Measurements from ENCODE around the gene E2F1.

Gene E2F1

DNA sequence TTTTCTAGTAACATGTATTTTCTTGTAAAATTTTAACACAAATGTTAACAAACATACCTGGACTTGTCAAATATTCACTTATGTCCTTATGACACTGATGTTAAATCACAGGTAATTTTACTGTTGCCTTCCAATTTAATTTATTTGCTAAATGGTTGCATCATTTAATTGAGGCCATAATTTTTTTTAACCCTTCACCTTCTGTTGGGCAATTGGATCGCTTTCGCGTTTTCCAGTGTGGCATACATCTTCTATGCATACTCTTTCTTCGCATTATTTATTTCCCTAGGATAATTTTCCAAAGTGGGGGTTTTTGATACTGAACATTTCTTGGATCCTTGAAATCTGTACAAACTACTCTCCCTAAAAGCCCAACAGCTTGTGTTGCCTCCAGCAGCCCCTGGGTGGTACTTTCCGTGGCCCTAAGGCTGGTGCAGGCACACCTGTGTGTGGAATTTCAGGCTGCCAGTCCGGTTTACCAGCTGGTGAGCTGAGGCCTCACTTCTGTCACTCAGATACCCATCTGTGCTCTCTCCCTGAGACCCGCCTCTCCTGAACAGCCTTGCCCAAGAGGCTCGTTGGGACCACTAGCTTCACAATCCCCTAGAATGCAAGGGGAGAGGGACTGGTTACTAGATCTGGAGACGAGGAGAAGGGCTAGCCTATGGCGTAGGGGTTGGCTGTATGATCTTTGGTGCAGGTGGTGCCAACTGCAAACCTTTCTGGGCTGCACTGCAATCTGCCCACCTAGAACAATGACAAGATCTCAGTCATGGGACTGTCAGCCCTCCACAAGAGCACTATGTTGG lies 35.2 kb downstream of the E2F1 start:
- H4K8ac ChIP-seq (ENCODE audit: low read length): no peak overlapping the region
- no peak overlapping the region for H4K91ac ChIP-seq (ENCODE audit: low read length)
- H3K4me3 ChIP-seq (ENCODE audit: insufficient read depth in 1 of 2, low read depth in 1 of 2, low read length in 2 of 2): no peak overlapping the region
- no peak overlapping the region for H3K27ac ChIP-seq (ENCODE audit: low read length, poor library complexity, severe bottlenecking)
- H3K4ac ChIP-seq (ENCODE audit: low read depth in 1 of 2, low read length in 2 of 2): no peak overlapping the region
- no peak overlapping the region for H3K18ac ChIP-seq (ENCODE audit: low read depth in 1 of 2, low read length in 2 of 2)
- H3K9me3 ChIP-seq (ENCODE audit: control insufficient read depth, low read length): no peaks in the 10 kb centered on the region
- H2BK12ac ChIP-seq (ENCODE audit: low read length in 2 of 2): no peak overlapping the region
- no peak overlapping the region for H3K9ac ChIP-seq (ENCODE audit: low read length)
- peaks cover 0 to 3% of the 10 kb centered on the region in 2 experiments for H3K27me3 ChIP-seq (ENCODE audit: control insufficient read depth in 1 of 2, insufficient read depth in 1 of 2, low read length in 2 of 2)
- peak overlapping the region in 1 of 2 experiments; percentile 79 for H3K23ac ChIP-seq (ENCODE audit: low read length in 2 of 2)
- H3K79me1 ChIP-seq (replicated peaks; ENCODE audit: low read length, poor library complexity, severe bottlenecking): peaks cover 2% of the 10 kb centered on the region
- H2BK5ac ChIP-seq (ENCODE audit: low read depth, low read length, poor library complexity, severe bottlenecking): no peak overlapping the region
- peaks cover 31% of the 10 kb centered on the region for H3K4me1 ChIP-seq (ENCODE audit: control insufficient read depth, insufficient read depth, low read depth, low read length)
- H3K4me2 ChIP-seq (ENCODE audit: low read length, poor library complexity, severe bottlenecking): no peak overlapping the region
- no peak for DNase-seq
- peaks cover 3 to 21% of the 10 kb centered on the region in 2 experiments for H3K36me3 ChIP-seq (ENCODE audit: control insufficient read depth in 1 of 2, insufficient read depth in 2 of 2, low read depth in 1 of 2, low read length in 2 of 2)
- no peak overlapping the region for H2AK5ac ChIP-seq (ENCODE audit: low read length, severe bottlenecking)
- WGBS: 86% methylated on average over 10 of the region's 10 CpGs
- H2AFZ ChIP-seq (ENCODE audit: low read depth, low read length): no peak overlapping the region
- no peak overlapping the region for H3K14ac ChIP-seq (ENCODE audit: low read length in 2 of 2)
- no peak overlapping the region for H2BK120ac ChIP-seq (ENCODE audit: low read depth, low read length)
- H2BK15ac ChIP-seq (ENCODE audit: low read depth, poor library complexity, severe bottlenecking): no peak overlapping the region

DNA sequence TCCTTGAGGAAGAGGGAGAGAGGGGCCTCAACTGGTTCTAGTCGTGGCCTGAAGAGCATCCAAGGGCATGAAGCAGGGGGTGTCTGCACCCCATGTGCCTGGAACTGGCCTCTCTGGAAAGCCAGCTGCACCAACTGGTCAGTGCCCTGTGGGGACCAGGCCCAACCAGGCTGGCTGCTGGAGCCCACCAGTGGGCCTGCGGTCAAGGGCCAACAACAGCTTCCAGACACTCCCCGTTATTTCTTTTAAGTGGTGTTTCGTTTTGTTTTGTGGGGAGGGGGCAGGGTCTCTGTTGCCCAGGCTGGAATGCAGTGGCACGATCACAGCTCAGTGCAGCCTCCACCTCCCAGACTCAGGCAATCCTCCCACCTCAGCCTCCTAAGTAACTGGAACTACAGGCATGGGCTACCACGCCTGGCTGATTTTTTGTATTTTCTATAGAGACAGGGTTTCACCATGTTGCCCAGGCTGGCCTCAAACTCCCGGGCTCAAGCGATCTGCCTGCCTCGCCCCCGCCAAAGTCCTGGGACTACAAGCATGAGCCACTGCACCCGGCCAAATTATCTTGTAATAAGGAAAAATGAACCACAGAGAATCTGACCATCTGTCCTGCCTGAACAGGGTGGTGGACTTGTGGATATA lies 36.0 kb downstream of the E2F1 start:
- H3K4me1 ChIP-seq (ENCODE audit: control insufficient read depth, insufficient read depth, low read depth, low read length): peaks cover 31% of the 10 kb centered on the region
- no peak overlapping the region for H2BK120ac ChIP-seq (ENCODE audit: low read depth, low read length)
- H3K27ac ChIP-seq (ENCODE audit: low read length, poor library complexity, severe bottlenecking): no peak overlapping the region
- no peak overlapping the region for H3K18ac ChIP-seq (ENCODE audit: low read depth in 1 of 2, low read length in 2 of 2)
- no peak overlapping the region for H3K4ac ChIP-seq (ENCODE audit: low read depth in 1 of 2, low read length in 2 of 2)
- DNase-seq: no peak
- peaks cover 9 to 22% of the 10 kb centered on the region in 2 experiments for H3K36me3 ChIP-seq (ENCODE audit: control insufficient read depth in 1 of 2, insufficient read depth in 2 of 2, low read depth in 1 of 2, low read length in 2 of 2)
- H2AFZ ChIP-seq (ENCODE audit: low read depth, low read length): no peak overlapping the region
- H2BK12ac ChIP-seq (ENCODE audit: low read length in 2 of 2): no peak overlapping the region
- H2BK15ac ChIP-seq (ENCODE audit: low read depth, poor library complexity, severe bottlenecking): no peak overlapping the region
- H3K9me3 ChIP-seq (ENCODE audit: control insufficient read depth, low read length): no peaks in the 10 kb centered on the region
- no peak overlapping the region for H2BK5ac ChIP-seq (ENCODE audit: low read depth, low read length, poor library complexity, severe bottlenecking)
- peaks cover 0 to 3% of the 10 kb centered on the region in 2 experiments for H3K27me3 ChIP-seq (ENCODE audit: control insufficient read depth in 1 of 2, insufficient read depth in 1 of 2, low read length in 2 of 2)
- no peak overlapping the region for H3K4me2 ChIP-seq (ENCODE audit: low read length, poor library complexity, severe bottlenecking)
- peak overlapping the region; percentile 57 for H2AK5ac ChIP-seq (ENCODE audit: low read length, severe bottlenecking)
- 89% methylated on average over 10 of the region's 11 CpGs for WGBS
- H3K14ac ChIP-seq (ENCODE audit: low read length in 2 of 2): no peak overlapping the region
- no peak overlapping the region for H4K8ac ChIP-seq (ENCODE audit: low read length)
- no peak overlapping the region for H4K91ac ChIP-seq (ENCODE audit: low read length)
- no peak overlapping the region for H3K9ac ChIP-seq (ENCODE audit: low read length)
- H3K23ac ChIP-seq (ENCODE audit: low read length in 2 of 2): no peak overlapping the region
- no peak overlapping the region for H3K4me3 ChIP-seq (ENCODE audit: insufficient read depth in 1 of 2, low read depth in 1 of 2, low read length in 2 of 2)
- peaks cover 2% of the 10 kb centered on the region for H3K79me1 ChIP-seq (replicated peaks; ENCODE audit: low read length, poor library complexity, severe bottlenecking)

DNA sequence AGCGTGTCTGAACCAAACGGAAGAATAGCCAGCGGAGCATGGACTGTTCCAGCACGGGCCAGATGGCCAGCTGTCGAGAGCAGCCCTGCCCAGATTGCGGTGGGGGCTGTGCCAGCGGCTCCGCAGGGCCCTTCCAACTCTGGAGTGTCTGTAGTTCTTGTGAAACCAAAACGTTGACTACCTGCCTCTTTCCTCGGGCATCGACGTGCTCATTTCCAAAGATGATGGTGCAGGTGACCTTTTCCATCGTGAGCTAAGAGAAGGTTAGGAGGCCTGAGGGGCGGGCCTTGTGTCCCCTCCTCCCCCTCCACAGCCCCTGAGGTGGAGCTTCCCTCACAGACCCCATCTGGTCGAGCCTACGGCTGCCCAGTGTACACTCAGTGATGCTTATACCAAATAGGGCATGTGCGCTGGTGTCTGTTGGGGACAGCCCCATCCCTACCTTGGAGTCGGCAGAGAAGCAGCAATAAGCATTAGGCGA lies 36.9 kb downstream of the E2F1 start:
- Histone ChIP-seq H3K27me3 (ENCODE audit: control insufficient read depth in 1 of 2, insufficient read depth in 1 of 2, low read length in 2 of 2) (peaks cover 0 to 3% of the 10 kb centered on the region in 2 experiments), H3K36me3 (ENCODE audit: control insufficient read depth in 1 of 2, insufficient read depth in 2 of 2, low read depth in 1 of 2, low read length in 2 of 2) (peaks cover 19 to 29% of the 10 kb centered on the region in 2 experiments), H2AFZ (ENCODE audit: low read depth, low read length) (no peak overlapping the region), H2BK5ac (ENCODE audit: low read depth, low read length, poor library complexity, severe bottlenecking) (no peak overlapping the region), H2BK120ac (ENCODE audit: low read depth, low read length) (no peak overlapping the region), H2AK5ac (ENCODE audit: low read length, severe bottlenecking) (no peak overlapping the region), H3K4me2 (ENCODE audit: low read length, poor library complexity, severe bottlenecking) (no peak overlapping the region), H3K23ac (ENCODE audit: low read length in 2 of 2) (no peak overlapping the region), H3K9me3 (ENCODE audit: control insufficient read depth, low read length) (no peaks in the 10 kb centered on the region), H2BK15ac (ENCODE audit: low read depth, poor library complexity, severe bottlenecking) (no peak overlapping the region), H4K8ac (ENCODE audit: low read length) (no peak overlapping the region), H3K14ac (ENCODE audit: low read length in 2 of 2) (peak overlapping the region in 1 of 2 experiments; percentile 67), H3K4me3 (ENCODE audit: insufficient read depth in 1 of 2, low read depth in 1 of 2, low read length in 2 of 2) (no peak overlapping the region), H3K18ac (ENCODE audit: low read depth in 1 of 2, low read length in 2 of 2) (no peak overlapping the region), H3K9ac (ENCODE audit: low read length) (no peak overlapping the region), H3K4me1 (ENCODE audit: control insufficient read depth, insufficient read depth, low read depth, low read length) (peaks cover 25% of the 10 kb centered on the region), H3K27ac (ENCODE audit: low read length, poor library complexity, severe bottlenecking) (no peak overlapping the region), H4K91ac (ENCODE audit: low read length) (no peak overlapping the region), H3K4ac (ENCODE audit: low read depth in 1 of 2, low read length in 2 of 2) (no peak overlapping the region), H3K79me1 (replicated peaks; ENCODE audit: low read length, poor library complexity, severe bottlenecking) (peaks cover 2% of the 10 kb centered on the region), H2BK12ac (ENCODE audit: low read length in 2 of 2) (no peak overlapping the region)
- 91% methylated on average over 19 of the region's 19 CpGs for WGBS
- no peak for DNase-seq

DNA sequence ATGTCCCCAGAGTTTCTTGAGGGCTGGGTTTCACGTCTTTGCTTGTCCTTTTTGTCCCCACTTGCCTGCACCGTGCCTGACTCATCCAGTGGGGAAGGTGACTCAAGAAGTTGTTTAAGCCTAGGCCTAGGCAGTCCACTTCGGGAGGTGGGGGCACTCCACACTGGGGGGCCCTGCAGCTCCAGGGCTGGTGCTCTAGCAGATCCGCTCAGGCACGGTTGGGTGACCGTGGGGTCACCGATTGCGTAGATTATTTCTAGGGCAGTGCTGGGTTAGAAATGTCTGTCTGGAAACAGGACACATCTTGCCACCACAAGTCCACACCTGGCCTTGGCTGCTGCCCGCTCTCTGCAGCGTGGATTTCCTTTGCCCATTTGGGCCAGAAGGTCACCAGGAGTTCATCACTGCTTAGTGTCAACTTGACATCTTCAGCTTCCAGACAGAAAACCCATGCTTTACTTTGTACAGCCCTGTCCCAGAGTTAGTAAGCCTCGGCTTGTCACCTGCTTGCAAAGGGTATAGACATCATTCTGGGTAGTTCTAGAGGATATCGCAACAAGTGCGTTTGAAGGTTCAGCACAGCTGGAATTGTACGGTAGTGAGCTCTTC lies 37.7 kb downstream of the E2F1 start:
- H2BK15ac ChIP-seq (ENCODE audit: low read depth, poor library complexity, severe bottlenecking): no peak overlapping the region
- no peak overlapping the region for H2AFZ ChIP-seq (ENCODE audit: low read depth, low read length)
- peaks cover 0 to 3% of the 10 kb centered on the region in 2 experiments for H3K27me3 ChIP-seq (ENCODE audit: control insufficient read depth in 1 of 2, insufficient read depth in 1 of 2, low read length in 2 of 2)
- H3K36me3 ChIP-seq (ENCODE audit: control insufficient read depth in 1 of 2, insufficient read depth in 2 of 2, low read depth in 1 of 2, low read length in 2 of 2): peaks cover 24 to 31% of the 10 kb centered on the region in 2 experiments
- H3K9ac ChIP-seq (ENCODE audit: low read length): no peak overlapping the region
- no peak overlapping the region for H3K14ac ChIP-seq (ENCODE audit: low read length in 2 of 2)
- H3K9me3 ChIP-seq (ENCODE audit: control insufficient read depth, low read length): no peaks in the 10 kb centered on the region
- no peak overlapping the region for H3K23ac ChIP-seq (ENCODE audit: low read length in 2 of 2)
- H3K4me3 ChIP-seq (ENCODE audit: insufficient read depth in 1 of 2, low read depth in 1 of 2, low read length in 2 of 2): no peak overlapping the region
- 83% methylated on average over 14 of the region's 14 CpGs for WGBS
- no peak overlapping the region for H3K18ac ChIP-seq (ENCODE audit: low read depth in 1 of 2, low read length in 2 of 2)
- H2BK12ac ChIP-seq (ENCODE audit: low read length in 2 of 2): no peak overlapping the region
- H3K4me2 ChIP-seq (ENCODE audit: low read length, poor library complexity, severe bottlenecking): no peak overlapping the region
- H3K79me1 ChIP-seq (replicated peaks; ENCODE audit: low read length, poor library complexity, severe bottlenecking): peaks cover 2% of the 10 kb centered on the region
- H4K91ac ChIP-seq (ENCODE audit: low read length): no peak overlapping the region
- H3K4me1 ChIP-seq (ENCODE audit: control insufficient read depth, insufficient read depth, low read depth, low read length): peaks cover 19% of the 10 kb centered on the region
- no peak overlapping the region for H2AK5ac ChIP-seq (ENCODE audit: low read length, severe bottlenecking)
- H2BK5ac ChIP-seq (ENCODE audit: low read depth, low read length, poor library complexity, severe bottlenecking): no peak overlapping the region
- DNase-seq: no peak
- no peak overlapping the region for H2BK120ac ChIP-seq (ENCODE audit: low read depth, low read length)
- H3K4ac ChIP-seq (ENCODE audit: low read depth in 1 of 2, low read length in 2 of 2): no peak overlapping the region
- H3K27ac ChIP-seq (ENCODE audit: low read length, poor library complexity, severe bottlenecking): no peak overlapping the region
- H4K8ac ChIP-seq (ENCODE audit: low read length): no peak overlapping the region
